ENCODE data around the gene CCND1.
A peak's percentile ranks its signal among the peaks of the same experiment; 100 is the strongest.
"Not testable (repeated sequence)": the region's sequence is repeated elsewhere in the genome, so short reads cannot be mapped to it uniquely, and the experiment has no call there.

CCND1 gene

GRCh38 chr11:69667619-69668604, 27.0 kb downstream of the CCND1 start:
- DNase-seq: no peak

GRCh38 chr11:69669486-69669885, 28.5 kb downstream of the CCND1 start:
- no peak for DNase-seq

GRCh38 chr11:69670158-69670845, 29.3 kb downstream of the CCND1 start:
- peak; percentile 79 for DNase-seq

DNA sequence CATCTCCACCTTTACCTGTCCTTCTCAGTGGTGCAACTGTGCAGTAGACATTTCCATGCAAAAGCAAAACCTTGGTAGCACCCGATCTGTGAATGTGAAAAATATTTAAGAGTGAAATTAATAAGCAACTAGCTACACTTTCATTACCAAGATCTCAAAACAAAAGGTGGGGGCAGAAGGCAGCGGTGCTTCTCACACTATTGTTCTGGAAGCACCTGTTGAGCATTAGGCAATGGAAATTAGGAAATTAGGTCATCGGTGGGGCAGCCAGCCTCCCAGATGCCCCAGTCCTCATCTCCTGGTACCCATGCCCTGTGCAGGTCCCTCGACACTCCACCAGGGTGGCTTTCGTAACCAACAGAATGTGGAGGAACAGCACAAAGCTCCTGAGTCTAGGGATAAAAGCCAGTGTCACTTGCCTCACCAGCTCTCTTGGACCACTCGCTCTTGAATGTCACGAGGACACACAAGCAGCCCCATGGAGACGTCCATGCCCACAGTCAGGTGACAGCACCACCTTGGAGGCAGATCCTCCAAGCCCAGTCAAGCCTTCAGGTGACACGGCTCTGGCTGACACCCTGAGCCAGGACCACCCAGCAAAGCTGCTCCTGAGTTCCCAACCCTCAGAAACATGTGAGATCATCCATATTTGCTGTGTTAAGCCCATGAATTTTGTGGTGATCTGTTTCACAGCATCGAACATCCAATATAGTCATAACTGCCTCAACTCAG, 30.9 kb downstream of the CCND1 start:
- no peak for DNase-seq

DNA sequence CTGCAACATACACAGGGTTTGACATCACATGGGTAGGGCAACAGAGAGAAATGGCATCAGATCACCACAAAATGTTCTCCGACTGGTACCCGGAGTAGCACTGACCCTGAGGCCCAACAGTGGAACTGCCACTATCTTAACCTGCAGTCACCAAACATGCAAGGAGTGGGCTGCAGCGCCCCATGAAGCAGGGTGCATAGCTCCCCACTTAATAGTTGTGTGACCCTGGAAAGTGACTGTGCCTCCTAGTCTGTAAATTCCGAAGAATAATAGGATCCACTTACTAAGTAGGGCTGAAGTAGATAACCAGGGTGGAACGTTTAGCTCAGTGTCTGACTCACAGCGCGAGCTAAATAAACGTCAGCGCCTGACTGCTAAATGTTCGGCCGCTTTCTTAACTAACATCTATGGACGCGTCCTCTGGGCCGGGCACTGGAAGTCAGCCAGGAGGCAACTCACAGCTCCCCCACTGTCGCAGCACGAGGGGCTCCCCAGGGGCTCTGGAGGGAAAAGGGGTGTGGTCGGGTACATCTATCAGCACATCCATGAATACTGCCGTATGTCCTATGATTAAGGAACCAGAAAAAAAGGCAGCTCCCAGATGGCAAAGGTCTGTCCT, 33.4 kb downstream of the CCND1 start:
- DNase-seq: peak; percentile 83

GRCh38 chr11:69674886-69675714, 34.1 kb downstream of the CCND1 start, which contains the start of gene LTO1:
Gene LTO1 (minus strand): TSS chr11:69675353. CDS start chr11:69675239, 114 bp downstream.
- DNase-seq: peak; percentile 92

- DNase-seq: no peak
These were observed 36.8 kb downstream of the CCND1 start for GRCh38 chr11:69677749-69678148.

DNA sequence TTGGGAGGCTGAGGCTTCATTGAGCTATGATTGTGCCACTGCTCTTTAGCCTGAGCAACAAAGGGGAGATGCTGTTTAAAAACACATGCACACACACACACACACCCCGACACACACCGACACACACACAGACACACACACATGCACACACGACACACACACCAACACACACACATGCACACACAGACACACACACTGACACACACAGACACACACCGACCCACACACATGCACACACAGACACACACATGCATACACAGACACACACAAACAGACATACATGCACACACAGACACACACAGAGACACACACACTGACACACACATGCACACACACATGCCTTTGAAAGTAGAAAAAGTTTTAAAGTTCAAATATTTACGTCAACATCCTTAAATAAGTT, 39.7 kb downstream of the CCND1 start:
- no peak for DNase-seq

DNA sequence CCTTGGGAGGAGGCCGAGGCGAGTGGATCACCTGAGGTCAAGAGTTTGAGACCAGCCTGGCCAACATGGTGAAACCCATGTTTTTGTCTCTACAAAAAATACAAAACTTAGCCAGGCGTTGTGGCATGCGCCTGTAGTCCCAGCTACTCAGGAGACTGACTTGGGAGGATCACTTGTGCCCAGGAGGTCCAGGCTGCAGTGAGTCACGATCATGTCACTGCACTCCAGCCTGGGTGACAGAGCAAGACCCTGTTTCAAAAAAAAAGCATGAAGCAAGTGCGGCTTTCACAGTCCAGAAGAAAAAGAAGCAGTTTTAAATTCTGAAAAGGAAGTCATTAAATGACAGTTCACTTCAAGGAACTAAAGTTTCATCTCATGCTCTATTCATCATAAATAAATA, 41.3 kb downstream of the CCND1 start:
- DNase-seq: peak; percentile 59

GRCh38 chr11:69682681-69683326, 41.8 kb downstream of the CCND1 start:
- DNase-seq: no peak

DNA sequence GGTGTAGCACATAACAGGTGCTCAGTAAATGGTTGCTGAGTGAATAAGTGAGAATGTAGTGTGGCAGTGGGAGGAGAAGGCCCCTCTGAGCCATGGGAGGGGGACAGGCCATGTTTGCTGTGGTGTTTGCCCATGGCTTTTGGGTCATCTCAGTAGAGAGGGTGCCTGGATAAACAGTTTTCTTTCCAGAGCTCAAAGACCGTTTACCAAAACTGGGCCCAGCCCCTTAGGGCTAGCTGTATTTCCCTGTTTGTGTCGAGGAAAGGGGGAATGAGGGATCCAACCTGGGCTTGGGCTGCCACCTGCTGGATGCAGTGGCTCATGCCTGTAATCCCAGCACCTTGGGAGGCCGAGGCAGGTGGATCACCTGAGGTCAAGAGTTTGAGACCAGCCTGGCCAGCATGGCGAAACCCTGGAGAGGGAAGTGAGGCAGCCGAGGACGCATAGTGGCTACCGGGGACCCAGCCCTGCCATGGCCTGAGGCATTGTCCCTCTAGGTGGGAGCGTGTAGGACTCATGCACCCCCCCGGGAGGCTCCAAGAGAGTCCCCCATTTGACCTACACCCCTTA, 42.9 kb downstream of the CCND1 start:
- no peak for DNase-seq

DNA sequence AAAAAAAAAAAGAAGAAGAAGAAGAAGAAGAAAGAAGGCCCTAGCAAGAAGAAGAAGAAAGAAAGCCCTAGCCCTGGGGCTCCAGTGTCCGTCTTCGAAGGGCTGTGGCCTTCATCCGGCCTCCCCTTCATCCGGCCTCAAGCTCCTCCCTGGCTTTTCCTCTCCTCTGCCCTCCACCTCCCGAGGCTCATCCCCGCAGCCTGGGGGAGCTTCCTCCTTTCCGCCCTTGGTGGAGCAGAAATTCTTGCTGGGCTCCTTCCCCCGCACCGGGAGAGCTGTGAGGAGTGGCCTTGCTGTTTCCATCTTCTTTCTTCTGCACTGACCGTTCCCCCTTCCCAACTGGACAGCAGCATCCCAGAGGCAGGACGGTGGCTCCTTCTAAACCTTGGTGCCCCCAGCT, 43.7 kb downstream of the CCND1 start:
- no peak for DNase-seq

GRCh38 chr11:69685348-69685747, 44.4 kb downstream of the CCND1 start:
- no peak for DNase-seq

GRCh38 chr11:69686452-69686851, 45.5 kb downstream of the CCND1 start:
- DNase-seq: no peak

GRCh38 chr11:69686856-69687255, 45.9 kb downstream of the CCND1 start:
- no peak for DNase-seq

DNA sequence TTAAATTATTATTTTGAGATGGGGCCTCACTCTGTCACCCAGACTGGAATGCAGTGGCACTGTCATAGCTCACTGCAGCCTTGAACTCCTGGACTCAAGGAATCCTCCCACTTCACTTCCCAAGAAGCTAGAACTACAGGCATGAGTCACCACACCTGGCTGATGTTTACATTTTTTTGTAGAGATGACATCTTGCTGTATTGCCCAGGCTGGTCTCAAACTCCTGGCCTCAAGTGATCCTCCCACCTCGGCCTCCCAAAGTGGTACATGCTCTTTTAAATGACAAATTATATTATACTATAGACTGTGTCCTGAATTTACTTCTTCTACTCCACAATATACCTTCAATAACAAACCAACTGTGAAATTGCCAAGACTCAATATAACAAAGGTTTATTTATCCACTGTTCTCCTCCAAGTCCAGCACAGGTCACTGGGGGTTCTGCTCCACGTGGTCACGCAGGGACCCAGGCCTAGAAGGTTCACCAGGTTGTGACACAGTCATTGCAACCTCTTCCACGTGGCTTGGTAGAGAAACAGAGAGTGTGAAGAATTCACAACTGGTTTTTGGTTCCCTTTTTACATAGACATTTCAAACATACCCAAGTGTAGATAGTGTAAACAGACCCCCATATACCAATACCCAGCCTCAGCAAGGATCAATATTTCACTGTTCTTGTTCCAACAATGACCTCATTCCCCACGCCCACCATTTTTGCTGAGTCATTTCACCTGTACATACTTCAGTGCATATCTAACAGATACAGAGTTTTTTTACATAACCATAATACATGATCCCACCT, 47.2 kb downstream of the CCND1 start:
- DNase-seq: not testable (repeated sequence)

- DNase-seq: no peak
These were observed 48.7 kb downstream of the CCND1 start for GRCh38 chr11:69689484-69690319.

GRCh38 chr11:69691463-69691862, 50.5 kb downstream of the CCND1 start:
- peak; percentile 40 for DNase-seq

- DNase-seq: no peak
These were observed 51.5 kb downstream of the CCND1 start for GRCh38 chr11:69692422-69692821.
